K562 (cell line): ENCODE data around the gene STOM.
A peak's percentile ranks its signal among the peaks of the same experiment; 100 is the strongest.

Source experiments
- EP300 ChIP-seq: IDR thresholded peaks from 2 replicates; pipeline ENCODE4 v1.6.1; 2012; ENCODE audit warnings: low read length, improper control_type of control experiment
- KLF16 ChIP-seq: IDR thresholded peaks from 2 replicates; pipeline ENCODE4 v1.6.1; 2016; ENCODE audit warnings: antibody characterized with exemption
- L3MBTL2 ChIP-seq: fragments of 450-650 bp; IDR thresholded peaks from 2 replicates; pipeline ENCODE4 v1.6.1; 2016; ENCODE audit warnings: mild to moderate bottlenecking, moderate library complexity
- MYNN ChIP-seq, 2 experiments: sonication (generic); formaldehyde crosslinking in 1 of 2; IDR thresholded peaks; 2 replicates each; pipeline versions ENCODE4 v1.5.0 to v1.6.1; 2016 to 2020; ENCODE audit warnings: antibody characterized with exemption in 1 of 2, missing genetic modification reagents in 1 of 2
- SP2 ChIP-seq: IDR thresholded peaks from 2 replicates; pipeline ENCODE4 v1.6.1; 2011; ENCODE audit warnings: mild to moderate bottlenecking, low read depth, low read length, moderate library complexity; ENCODE audit not compliant: poor library complexity, severe bottlenecking; ENCODE audit errors: extremely low read depth
- TAF7 ChIP-seq: fragments of 450-650 bp; IDR thresholded peaks from 2 replicates; pipeline ENCODE4 v1.6.1; 2016; ENCODE audit warnings: missing genetic modification characterization, missing compliant biosample characterization
- TF ChIP-seq, protein P1 (sequence below): sonication (generic); formaldehyde crosslinking; IDR thresholded peaks from 2 replicates; pipeline ENCODE4 v1.9.0; 2022; ENCODE audit warnings: mild to moderate bottlenecking, missing genetic modification reagents
- TF ChIP-seq, protein P2 (sequence below): sonication (generic); formaldehyde crosslinking; IDR thresholded peaks from 2 replicates; pipeline ENCODE4 v1.8.0; 2022; ENCODE audit warnings: mild to moderate bottlenecking, missing genetic modification reagents, borderline replicate concordance
- TF ChIP-seq, protein P3 (sequence below), 3 experiments: IDR thresholded peaks in 2 of 3; conservative IDR thresholded peaks in 1 of 3; 2 replicates each; pipeline ENCODE4 v1.5.1; 2011 to 2012; ENCODE audit warnings: low read length in 3 of 3, mild to moderate bottlenecking in 3 of 3, control low read depth in 2 of 3, improper control_type of control experiment in 1 of 3, inconsistent platforms in 1 of 3, low read depth in 1 of 3, mixed read lengths in 1 of 3, moderate library complexity in 1 of 3; ENCODE audit not compliant: insufficient read depth in 2 of 3
- TF ChIP-seq, protein P4 (sequence below), 2 experiments: fragments of 450-650 bp; formaldehyde crosslinking in 1 of 2; IDR thresholded peaks; 2 replicates each; pipeline versions ENCODE4 v1.4.0 to v1.6.1; 2014 to 2020; ENCODE audit warnings: mild to moderate bottlenecking in 2 of 2, borderline replicate concordance in 1 of 2, low read depth in 1 of 2

DNA sequence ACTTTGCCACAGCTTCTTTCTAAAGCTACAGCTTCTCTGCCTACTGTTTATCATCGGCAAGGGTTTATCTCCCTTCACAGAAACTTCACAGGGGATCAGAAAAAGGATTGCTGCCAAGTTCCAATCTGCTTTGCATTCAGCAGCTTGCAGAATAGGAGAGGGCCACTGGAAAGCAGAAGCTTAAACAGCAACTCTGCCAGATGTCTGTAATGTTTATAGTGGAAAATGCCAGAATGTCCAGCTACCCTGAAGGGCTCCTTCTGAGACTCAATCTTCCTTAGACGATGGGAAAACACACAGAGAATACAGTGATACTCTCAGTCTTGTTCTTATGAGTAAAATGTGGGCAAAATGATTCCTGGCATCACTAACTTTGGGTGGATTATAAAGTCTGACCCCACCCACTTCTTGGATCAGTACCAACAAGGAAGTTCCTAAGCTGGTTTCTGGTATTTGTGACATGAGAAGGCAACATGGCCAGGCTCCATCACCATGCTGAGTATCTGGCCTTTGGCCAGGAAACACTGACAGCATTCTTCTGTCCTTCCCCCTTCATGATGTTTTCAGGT is 19.0 kb downstream of the STOM start:
- no peak for TF ChIP-seq TAF7 (tag)
- TF ChIP-seq, protein P1, sequence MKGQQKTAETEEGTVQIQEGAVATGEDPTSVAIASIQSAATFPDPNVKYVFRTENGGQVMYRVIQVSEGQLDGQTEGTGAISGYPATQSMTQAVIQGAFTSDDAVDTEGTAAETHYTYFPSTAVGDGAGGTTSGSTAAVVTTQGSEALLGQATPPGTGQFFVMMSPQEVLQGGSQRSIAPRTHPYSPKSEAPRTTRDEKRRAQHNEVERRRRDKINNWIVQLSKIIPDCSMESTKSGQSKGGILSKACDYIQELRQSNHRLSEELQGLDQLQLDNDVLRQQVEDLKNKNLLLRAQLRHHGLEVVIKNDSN (CRISPR knock-in tag), result no peak
- TF ChIP-seq, protein P2, sequence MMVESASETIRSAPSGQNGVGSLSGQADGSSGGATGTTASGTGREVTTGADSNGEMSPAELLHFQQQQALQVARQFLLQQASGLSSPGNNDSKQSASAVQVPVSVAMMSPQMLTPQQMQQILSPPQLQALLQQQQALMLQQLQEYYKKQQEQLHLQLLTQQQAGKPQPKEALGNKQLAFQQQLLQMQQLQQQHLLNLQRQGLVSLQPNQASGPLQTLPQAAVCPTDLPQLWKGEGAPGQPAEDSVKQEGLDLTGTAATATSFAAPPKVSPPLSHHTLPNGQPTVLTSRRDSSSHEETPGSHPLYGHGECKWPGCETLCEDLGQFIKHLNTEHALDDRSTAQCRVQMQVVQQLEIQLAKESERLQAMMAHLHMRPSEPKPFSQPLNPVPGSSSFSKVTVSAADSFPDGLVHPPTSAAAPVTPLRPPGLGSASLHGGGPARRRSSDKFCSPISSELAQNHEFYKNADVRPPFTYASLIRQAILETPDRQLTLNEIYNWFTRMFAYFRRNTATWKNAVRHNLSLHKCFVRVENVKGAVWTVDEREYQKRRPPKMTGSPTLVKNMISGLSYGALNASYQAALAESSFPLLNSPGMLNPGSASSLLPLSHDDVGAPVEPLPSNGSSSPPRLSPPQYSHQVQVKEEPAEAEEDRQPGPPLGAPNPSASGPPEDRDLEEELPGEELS, result no peak
- no peak for TF ChIP-seq SP2
- TF ChIP-seq, protein P3, sequence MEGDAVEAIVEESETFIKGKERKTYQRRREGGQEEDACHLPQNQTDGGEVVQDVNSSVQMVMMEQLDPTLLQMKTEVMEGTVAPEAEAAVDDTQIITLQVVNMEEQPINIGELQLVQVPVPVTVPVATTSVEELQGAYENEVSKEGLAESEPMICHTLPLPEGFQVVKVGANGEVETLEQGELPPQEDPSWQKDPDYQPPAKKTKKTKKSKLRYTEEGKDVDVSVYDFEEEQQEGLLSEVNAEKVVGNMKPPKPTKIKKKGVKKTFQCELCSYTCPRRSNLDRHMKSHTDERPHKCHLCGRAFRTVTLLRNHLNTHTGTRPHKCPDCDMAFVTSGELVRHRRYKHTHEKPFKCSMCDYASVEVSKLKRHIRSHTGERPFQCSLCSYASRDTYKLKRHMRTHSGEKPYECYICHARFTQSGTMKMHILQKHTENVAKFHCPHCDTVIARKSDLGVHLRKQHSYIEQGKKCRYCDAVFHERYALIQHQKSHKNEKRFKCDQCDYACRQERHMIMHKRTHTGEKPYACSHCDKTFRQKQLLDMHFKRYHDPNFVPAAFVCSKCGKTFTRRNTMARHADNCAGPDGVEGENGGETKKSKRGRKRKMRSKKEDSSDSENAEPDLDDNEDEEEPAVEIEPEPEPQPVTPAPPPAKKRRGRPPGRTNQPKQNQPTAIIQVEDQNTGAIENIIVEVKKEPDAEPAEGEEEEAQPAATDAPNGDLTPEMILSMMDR (IDR thresholded peaks at IDR 0.05 in 2 of 3, conservative IDR thresholded peaks at IDR 0.05 in 1 of 3; ENCODE audit: insufficient read depth in 2 of 3, low read depth in 1 of 3, low read length in 3 of 3), result no peak
- TF ChIP-seq MYNN (IDR thresholded peaks at IDR 0.05), result peak; percentile 50; the same call in 1 of the 2 replicates
- no peak for TF ChIP-seq MYNN (CRISPR knock-in tag; IDR thresholded peaks at IDR 0.05)
- TF ChIP-seq, protein P4, sequence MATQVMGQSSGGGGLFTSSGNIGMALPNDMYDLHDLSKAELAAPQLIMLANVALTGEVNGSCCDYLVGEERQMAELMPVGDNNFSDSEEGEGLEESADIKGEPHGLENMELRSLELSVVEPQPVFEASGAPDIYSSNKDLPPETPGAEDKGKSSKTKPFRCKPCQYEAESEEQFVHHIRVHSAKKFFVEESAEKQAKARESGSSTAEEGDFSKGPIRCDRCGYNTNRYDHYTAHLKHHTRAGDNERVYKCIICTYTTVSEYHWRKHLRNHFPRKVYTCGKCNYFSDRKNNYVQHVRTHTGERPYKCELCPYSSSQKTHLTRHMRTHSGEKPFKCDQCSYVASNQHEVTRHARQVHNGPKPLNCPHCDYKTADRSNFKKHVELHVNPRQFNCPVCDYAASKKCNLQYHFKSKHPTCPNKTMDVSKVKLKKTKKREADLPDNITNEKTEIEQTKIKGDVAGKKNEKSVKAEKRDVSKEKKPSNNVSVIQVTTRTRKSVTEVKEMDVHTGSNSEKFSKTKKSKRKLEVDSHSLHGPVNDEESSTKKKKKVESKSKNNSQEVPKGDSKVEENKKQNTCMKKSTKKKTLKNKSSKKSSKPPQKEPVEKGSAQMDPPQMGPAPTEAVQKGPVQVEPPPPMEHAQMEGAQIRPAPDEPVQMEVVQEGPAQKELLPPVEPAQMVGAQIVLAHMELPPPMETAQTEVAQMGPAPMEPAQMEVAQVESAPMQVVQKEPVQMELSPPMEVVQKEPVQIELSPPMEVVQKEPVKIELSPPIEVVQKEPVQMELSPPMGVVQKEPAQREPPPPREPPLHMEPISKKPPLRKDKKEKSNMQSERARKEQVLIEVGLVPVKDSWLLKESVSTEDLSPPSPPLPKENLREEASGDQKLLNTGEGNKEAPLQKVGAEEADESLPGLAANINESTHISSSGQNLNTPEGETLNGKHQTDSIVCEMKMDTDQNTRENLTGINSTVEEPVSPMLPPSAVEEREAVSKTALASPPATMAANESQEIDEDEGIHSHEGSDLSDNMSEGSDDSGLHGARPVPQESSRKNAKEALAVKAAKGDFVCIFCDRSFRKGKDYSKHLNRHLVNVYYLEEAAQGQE (IDR thresholded peaks at IDR 0.05; ENCODE audit: borderline replicate concordance), result no peak
- TF ChIP-seq, protein P4 (CRISPR knock-in tag; IDR thresholded peaks at IDR 0.05; ENCODE audit: low read depth), result no peak
- TF ChIP-seq KLF16, result no peak
- TF ChIP-seq EP300, result peak; percentile 18; the same call in 1 of the 2 replicates
- TF ChIP-seq L3MBTL2, result no peak
